Measurements from ENCODE around the gene TOMM40L. TPM values are rescaled to one million over a fixed set of nuclear protein-coding genes. Genes with fewer than 3 reads are reported as not detected.
A peak's percentile ranks its signal among the peaks of the same experiment; 100 is the strongest.
"Not testable (repeated sequence)": the region's sequence is repeated elsewhere in the genome, so short reads cannot be mapped to it uniquely, and the experiment has no call there.

The TOMM40L gene
- total RNA-seq, 1 donor = 6.5 TPM

DNA sequence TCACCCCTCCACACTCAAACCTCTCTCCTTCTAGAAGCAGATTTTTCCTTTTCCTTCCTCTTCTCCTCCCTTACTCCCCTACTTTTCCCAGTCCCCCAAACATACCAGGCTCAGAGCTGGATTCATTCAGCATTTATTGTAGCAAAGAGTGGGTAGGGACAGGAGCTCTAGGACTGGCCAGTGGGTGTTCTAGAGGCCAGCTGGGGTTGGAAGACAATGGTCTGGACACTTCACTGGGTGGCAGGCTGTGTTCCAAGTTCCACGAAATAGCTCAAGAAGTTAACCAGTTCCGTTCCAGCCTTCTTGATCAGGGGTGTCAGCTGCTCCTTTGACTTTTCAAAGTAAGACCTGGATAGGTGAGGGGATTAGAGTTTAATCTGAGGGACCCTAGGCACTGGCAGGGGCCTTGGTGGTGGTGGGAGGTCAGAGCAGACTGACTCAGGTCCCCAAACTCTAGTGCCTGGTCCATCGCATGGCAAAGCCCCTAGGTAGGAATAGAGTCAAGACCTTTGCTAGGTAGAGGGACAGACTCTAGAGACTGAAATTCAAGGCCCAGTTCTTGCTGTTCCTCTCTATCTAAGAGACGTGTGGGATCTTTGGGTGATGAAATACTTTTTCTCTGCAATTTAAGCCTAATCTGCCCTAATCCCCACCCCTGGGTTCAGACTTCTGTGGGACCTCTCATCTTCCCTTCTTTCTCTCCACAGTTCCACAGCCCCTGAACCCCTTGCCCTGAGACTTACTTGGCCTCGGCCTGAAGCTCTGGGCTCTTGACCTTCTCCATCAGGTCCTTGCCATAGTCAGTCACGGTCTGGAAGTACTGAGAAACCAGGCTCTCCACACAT, 3.5 kb upstream of the TOMM40L start:
- no peak for DNase-seq (ENCODE audit: insufficient read length, low spot score, missing footprints)
- no peak overlapping the region for H3K4me3 ChIP-seq (ENCODE audit: insufficient read depth, low read length)
- peaks cover 9% of the 10 kb centered on the region for H3K79me2 ChIP-seq (ENCODE audit: insufficient read depth, low read length)
- no peak overlapping the region for H2AFZ ChIP-seq (ENCODE audit: low read length)
- no peaks in the 10 kb centered on the region for H4K20me1 ChIP-seq (ENCODE audit: insufficient read depth, low read length)
- no peak overlapping the region for H3K4me2 ChIP-seq (ENCODE audit: insufficient read depth, low read length)
- H3K27ac ChIP-seq (ENCODE audit: low read depth, low read length) = no peak overlapping the region
- TF ChIP-seq, protein P1, sequence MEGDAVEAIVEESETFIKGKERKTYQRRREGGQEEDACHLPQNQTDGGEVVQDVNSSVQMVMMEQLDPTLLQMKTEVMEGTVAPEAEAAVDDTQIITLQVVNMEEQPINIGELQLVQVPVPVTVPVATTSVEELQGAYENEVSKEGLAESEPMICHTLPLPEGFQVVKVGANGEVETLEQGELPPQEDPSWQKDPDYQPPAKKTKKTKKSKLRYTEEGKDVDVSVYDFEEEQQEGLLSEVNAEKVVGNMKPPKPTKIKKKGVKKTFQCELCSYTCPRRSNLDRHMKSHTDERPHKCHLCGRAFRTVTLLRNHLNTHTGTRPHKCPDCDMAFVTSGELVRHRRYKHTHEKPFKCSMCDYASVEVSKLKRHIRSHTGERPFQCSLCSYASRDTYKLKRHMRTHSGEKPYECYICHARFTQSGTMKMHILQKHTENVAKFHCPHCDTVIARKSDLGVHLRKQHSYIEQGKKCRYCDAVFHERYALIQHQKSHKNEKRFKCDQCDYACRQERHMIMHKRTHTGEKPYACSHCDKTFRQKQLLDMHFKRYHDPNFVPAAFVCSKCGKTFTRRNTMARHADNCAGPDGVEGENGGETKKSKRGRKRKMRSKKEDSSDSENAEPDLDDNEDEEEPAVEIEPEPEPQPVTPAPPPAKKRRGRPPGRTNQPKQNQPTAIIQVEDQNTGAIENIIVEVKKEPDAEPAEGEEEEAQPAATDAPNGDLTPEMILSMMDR (IDR thresholded peaks at IDR 0.05; ENCODE audit: extremely low read depth, low read depth, low read length) = no peak
- no peaks in the 10 kb centered on the region for H3K36me3 ChIP-seq (ENCODE audit: insufficient read depth, low read length)
- H3K4me1 ChIP-seq (ENCODE audit: insufficient read depth, low read length) = peaks cover 21% of the 10 kb centered on the region
- no peaks in the 10 kb centered on the region for H3K27me3 ChIP-seq (ENCODE audit: insufficient read depth, low read length)
- H3K9me3 ChIP-seq (ENCODE audit: low read depth, low read length) = no peaks in the 10 kb centered on the region

GRCh38 chr1:161223805-161224694, 1.8 kb upstream of the TOMM40L start:
- no peak overlapping the region for H3K4me3 ChIP-seq (ENCODE audit: insufficient read depth, low read length)
- no peaks in the 10 kb centered on the region for H3K9me3 ChIP-seq (ENCODE audit: low read depth, low read length)
- no peak overlapping the region for H2AFZ ChIP-seq (ENCODE audit: low read length)
- peaks cover 12% of the 10 kb centered on the region for H3K79me2 ChIP-seq (ENCODE audit: insufficient read depth, low read length)
- no peak overlapping the region for H3K27ac ChIP-seq (ENCODE audit: low read depth, low read length)
- H3K4me1 ChIP-seq (ENCODE audit: insufficient read depth, low read length) = peaks cover 17% of the 10 kb centered on the region
- no peaks in the 10 kb centered on the region for H4K20me1 ChIP-seq (ENCODE audit: insufficient read depth, low read length)
- peaks cover 9% of the 10 kb centered on the region for H3K36me3 ChIP-seq (ENCODE audit: insufficient read depth, low read length)
- H3K4me2 ChIP-seq (ENCODE audit: insufficient read depth, low read length) = no peak overlapping the region
- TF ChIP-seq, protein P1 (IDR thresholded peaks at IDR 0.05; ENCODE audit: extremely low read depth, low read depth, low read length) = no peak
- H3K27me3 ChIP-seq (ENCODE audit: insufficient read depth, low read length) = no peaks in the 10 kb centered on the region
- no peak for DNase-seq (ENCODE audit: insufficient read length, low spot score, missing footprints)

DNA sequence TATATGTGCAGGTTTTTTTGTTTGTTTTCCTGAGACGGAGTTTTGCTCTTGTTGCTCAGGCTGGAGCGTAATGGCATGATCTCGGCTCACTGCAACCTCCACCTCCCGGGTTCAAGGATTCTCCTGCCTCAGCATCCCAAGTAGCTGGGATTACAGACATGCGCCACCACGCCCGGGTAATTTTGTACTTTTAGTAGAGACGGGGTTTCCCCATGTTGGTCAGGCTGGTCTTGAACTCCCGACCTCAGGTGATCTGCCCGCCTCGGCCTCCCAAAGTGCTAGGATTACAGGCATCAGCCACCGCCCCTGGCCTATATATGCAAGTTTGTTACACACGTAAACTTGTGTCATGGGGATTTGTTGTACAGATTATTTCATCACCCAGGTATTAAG, 1.2 kb upstream of the TOMM40L start:
- not testable (repeated sequence) for H3K27me3 ChIP-seq (ENCODE audit: insufficient read depth, low read length); H2AFZ ChIP-seq (ENCODE audit: low read length); H3K27ac ChIP-seq (ENCODE audit: low read depth, low read length); DNase-seq (ENCODE audit: insufficient read length, low spot score, missing footprints); H3K4me3 ChIP-seq (ENCODE audit: insufficient read depth, low read length); H4K20me1 ChIP-seq (ENCODE audit: insufficient read depth, low read length); H3K4me2 ChIP-seq (ENCODE audit: insufficient read depth, low read length); H3K9me3 ChIP-seq (ENCODE audit: low read depth, low read length)
- H3K79me2 ChIP-seq (ENCODE audit: insufficient read depth, low read length) = peaks cover 12% of the 10 kb centered on the region
- peaks cover 16% of the 10 kb centered on the region for H3K36me3 ChIP-seq (ENCODE audit: insufficient read depth, low read length)
- peaks cover 17% of the 10 kb centered on the region for H3K4me1 ChIP-seq (ENCODE audit: insufficient read depth, low read length)

DNA sequence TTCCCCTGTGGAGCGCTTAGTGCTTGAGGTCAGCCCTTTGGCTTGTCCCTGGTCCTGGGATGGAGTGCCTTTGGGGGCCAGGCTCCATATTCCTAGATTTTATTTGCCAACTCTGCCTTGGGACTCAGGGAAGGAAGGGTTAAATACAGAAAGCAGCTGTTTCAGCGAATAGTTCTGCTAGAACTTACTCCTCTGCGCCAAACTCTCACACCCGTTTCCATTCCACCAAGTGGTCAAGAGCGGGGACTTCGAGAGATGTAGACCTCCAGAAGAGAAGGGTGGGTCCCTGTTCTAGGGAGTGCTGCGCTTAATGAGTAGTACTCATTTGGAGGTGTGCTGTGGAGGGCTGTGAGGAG, 704 bp upstream of the TOMM40L start:
- H3K4me3 ChIP-seq (ENCODE audit: insufficient read depth, low read length) = no peak overlapping the region

More for the DNA sequence above, 704 bp upstream of the TOMM40L start:
- Histone ChIP-seq H3K79me2 (ENCODE audit: insufficient read depth, low read length) (peaks cover 12% of the 10 kb centered on the region), H3K4me1 (ENCODE audit: insufficient read depth, low read length) (peaks cover 17% of the 10 kb centered on the region), H3K27me3 (ENCODE audit: insufficient read depth, low read length) (no peaks in the 10 kb centered on the region), H3K9me3 (ENCODE audit: low read depth, low read length) (no peaks in the 10 kb centered on the region), H3K4me2 (ENCODE audit: insufficient read depth, low read length) (peak overlapping the region; percentile 45), H2AFZ (ENCODE audit: low read length) (peak overlapping the region; percentile 43), H3K36me3 (ENCODE audit: insufficient read depth, low read length) (peaks cover 20% of the 10 kb centered on the region), H3K27ac (ENCODE audit: low read depth, low read length) (no peak overlapping the region), H4K20me1 (ENCODE audit: insufficient read depth, low read length) (no peaks in the 10 kb centered on the region)
- TF ChIP-seq, protein P1 (IDR thresholded peaks at IDR 0.05; ENCODE audit: extremely low read depth, low read depth, low read length) = no peak
- DNase-seq (ENCODE audit: insufficient read length, low spot score, missing footprints) = no peak
